NCI-H1930 (cell line): ENCODE data around the gene SF3A1.

ENCODE experiments used
- DNase-seq, 2 experiments: peaks; one replicate each; lab custom pipeline; 2025; lab: John Stamatoyannopoulos, UW

The SF3A1 gene

GRCh38 chr22:30323246-30323645 is 33.4 kb downstream of the SF3A1 start:
- no peak for DNase-seq

- DNase-seq = no peak
These were observed 35.2 kb downstream of the SF3A1 start for GRCh38 chr22:30321461-30321860.

- DNase-seq = no peak
These were observed 36.6 kb downstream of the SF3A1 start for GRCh38 chr22:30320021-30320556.

- DNase-seq = no peak
These were observed 37.8 kb downstream of the SF3A1 start for GRCh38 chr22:30318799-30319419.

DNA sequence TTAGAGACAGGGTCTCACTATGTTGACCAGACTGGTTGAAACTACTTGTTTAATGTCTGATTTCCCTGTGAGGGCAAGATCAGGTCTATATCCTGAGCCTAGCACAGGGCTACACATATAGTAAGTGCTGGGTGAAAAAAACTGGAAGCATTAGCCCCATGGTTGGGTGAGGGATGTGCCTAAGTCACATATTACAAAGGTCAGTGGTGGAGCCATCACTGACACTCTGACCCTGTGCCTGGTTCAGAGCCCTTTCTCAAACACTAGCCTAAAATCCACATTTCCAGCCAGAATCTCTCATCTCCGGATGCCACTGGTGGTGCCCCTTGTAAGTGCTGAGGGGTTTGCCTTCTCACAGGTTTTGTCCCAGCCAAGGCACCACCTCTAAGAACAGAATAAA is 38.9 kb downstream of the SF3A1 start:
- no peak for DNase-seq

- no peak for DNase-seq
These were observed 40.6 kb downstream of the SF3A1 start for GRCh38 chr22:30315962-30316576.

DNA sequence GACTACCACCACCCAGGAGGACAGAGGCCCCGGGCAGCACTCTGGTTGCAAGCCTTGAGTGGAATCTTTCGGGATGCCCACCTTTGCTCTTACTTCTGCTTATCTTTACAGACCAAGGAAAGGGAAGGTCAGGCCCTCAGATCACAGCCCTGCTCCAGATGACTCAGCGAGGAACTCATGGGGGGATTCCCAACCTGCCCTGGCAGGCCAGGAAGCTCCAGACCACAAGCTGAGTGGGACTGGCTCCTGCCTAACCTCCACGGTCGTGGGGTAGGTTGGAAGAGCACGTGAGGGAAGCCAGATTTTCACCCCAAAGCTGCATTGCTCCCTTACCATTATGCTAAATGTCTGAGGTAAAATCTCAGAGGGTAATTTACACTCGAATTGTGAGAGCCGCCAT is 41.8 kb downstream of the SF3A1 start:
- DNase-seq = no peak

- no peak for DNase-seq
These were observed 42.9 kb downstream of the SF3A1 start for GRCh38 chr22:30313527-30314363.

DNA sequence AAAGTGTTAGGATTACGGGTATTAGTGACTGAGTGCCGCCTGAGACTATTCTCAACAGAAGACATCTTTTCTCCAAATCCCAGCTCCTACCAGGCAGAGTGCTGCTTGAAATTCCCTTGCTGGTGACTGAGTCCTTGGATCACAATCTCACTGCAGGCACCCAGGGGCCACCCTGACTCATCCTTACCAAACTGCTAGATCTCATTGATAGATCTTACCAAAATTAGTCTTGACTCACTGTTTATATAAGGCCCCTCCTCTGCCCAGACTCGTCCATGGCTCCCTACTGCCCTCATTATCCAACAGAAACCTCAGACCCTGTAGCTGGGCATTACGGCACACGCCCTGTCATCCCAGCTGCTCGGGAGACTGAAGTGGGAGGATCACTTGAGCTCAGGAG is 44.6 kb downstream of the SF3A1 start:
- no peak for DNase-seq

DNA sequence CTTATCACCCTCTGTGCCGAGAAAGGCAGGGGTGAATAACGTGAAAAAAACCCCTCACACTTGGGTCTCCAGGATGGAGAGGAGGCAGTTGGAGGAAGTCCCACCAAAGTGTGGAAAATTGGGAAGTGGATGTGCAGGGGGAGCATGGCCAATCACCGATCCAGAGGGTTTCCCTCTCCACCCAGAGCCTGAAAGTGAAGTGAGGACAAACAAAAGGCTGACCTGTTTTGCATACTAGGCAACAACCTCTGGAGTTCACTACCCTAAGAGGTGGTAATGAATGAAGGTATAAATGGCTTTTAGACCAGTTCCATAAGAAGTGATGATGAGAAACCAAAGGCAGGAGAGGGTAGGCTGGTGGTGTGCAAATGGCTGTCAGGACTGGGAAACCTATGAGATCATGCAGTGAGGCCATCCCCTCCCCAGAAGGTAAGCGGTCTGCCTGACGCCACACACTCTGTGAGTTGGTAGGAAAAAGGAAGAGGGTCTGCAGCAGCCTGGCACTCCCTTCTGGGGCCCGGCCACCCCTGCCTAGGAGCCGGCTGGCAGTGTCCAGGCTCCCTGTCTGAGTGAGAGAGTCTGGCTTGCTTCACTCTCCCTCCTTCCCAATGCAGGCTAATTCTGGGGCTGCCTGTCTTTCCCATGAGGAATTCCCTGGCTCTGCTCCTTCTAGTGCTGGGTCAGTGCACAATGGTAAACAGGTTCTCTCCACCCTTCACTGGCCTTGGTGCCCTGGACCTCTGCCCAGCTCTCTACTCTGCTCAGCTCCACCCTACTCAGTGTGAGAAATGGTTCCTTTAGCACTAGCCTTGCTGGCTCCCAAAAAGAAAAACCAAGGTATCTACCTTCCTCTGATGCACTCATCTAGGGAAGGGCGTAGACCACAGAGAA is 45.6 kb downstream of the SF3A1 start:
- DNase-seq = no peak

DNA sequence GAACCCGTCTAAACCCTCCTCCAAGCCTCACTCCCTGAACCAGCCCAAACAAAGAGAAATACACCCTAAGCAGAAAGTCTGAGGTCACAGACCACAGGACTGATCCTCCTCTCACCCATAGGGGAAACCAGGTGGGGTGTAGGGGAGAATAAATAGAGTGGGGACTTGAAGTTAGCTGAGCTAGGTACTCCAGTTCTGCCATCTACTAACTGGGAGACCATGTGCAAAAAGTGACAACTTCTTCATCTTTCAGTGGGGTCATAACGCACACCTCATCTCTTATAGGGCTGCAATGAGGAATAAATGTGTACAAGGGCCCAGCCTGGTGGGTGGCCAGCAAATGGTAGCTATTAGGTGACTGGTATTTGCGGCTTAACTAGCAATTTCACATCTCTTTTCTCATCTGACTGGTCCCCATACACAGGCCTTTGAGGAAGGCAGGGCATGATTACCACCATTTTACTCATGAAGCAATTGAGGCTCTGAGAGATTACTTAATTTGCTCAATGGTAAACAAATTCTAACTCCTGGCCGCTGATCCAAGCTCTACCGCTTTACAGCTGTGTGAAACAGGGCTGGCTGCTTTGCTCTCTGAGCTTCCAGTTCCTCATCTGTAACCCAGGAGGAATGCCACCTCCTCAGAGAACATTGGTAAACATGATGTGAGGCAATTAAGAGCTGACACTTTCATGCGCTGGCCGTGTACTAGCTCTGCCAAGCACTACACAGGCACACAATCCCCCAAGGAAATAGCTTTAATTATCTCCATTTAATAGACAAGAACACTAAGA is 46.5 kb downstream of the SF3A1 start:
- no peak for DNase-seq

DNA sequence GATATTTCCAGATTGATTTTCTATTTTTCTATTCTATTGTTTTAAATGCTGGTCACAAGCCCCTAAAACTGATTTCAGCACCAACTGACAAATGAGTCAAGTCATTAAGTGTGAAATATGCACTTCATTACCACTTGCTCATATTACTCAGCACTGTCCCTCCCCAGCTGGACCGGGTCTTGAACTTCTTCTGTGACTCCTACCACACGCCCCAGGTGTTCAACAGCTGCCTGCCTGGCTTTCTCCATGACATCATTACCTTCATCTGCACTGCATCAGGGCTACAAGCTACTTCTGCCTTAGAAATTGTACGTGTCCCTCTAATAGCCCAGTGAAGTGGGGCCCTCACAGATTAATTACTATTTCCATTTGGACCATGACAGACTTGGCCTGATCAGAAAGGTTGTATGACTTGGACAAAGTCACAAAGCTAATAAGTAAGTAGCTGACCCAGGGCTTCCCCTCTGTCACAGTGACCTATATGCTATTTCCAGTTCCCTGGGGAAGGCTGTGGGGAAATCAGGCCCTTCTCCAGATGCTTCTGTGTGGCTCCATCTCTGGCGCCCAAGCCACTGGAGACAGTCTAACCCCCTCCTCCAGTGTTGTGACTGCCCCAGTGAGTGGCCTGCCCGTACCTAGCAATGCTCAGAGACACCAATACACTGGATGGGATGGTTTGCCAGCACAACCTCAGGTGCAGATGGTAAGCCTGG is 48.0 kb downstream of the SF3A1 start:
- no peak for DNase-seq

DNA sequence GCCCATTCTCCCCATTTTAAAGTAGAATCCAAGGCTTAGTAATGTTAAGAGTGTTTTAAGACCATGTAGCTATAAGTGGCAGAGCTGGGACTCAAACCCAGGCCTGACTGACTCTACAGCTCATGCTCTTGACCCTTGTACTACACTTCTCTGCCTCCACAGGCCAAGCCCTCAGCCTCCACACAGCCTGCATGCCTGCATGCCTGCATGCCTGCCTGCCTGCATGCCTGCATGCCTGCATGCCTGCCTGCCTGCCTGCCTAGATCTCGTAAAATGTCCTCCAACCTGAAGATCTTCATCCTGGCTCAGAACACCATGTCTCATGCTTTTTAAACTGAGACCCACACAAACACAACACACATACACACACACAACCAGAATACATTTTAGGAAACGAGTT is 48.6 kb downstream of the SF3A1 start:
- DNase-seq = no peak

DNA sequence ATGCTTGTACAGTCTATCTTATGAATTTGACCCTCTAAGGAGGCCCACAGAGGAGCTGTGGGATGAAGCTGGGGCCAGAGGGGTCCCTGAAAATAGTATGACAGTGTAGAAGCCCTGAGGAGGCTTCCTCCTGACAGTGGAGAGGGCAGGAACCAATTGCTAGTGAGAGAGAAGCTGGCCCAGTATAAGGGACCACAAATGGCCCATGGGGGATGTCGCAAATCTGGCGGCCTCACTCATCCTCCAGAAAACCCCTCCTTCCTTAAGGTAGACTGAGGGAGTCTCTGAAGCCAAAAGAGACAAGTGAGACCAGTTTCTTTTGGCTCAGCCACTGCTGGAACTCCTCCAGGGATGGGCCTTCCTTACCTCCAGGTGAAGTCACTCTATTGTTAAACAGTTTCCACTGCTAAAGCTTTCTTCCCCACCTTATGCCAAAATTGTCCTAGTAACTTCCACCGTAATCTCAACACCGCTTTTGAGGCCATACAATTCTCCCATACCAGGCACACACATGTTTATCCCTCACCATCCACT is 49.6 kb downstream of the SF3A1 start:
- no peak for DNase-seq

- no peak for DNase-seq
These were observed 50.1 kb downstream of the SF3A1 start for GRCh38 chr22:30306627-30307011.

GRCh38 chr22:30305906-30306626 is 50.6 kb downstream of the SF3A1 start:
- no peak for DNase-seq

GRCh38 chr22:30305519-30305905 is 51.2 kb downstream of the SF3A1 start:
- no peak for DNase-seq

GRCh38 chr22:30304495-30305244 is 52.0 kb downstream of the SF3A1 start:
- DNase-seq = no peak

GRCh38 chr22:30302810-30303138 is 53.9 kb downstream of the SF3A1 start:
- no peak for DNase-seq
